ENCODE results near the gene MED15.

Gene MED15, protein sequence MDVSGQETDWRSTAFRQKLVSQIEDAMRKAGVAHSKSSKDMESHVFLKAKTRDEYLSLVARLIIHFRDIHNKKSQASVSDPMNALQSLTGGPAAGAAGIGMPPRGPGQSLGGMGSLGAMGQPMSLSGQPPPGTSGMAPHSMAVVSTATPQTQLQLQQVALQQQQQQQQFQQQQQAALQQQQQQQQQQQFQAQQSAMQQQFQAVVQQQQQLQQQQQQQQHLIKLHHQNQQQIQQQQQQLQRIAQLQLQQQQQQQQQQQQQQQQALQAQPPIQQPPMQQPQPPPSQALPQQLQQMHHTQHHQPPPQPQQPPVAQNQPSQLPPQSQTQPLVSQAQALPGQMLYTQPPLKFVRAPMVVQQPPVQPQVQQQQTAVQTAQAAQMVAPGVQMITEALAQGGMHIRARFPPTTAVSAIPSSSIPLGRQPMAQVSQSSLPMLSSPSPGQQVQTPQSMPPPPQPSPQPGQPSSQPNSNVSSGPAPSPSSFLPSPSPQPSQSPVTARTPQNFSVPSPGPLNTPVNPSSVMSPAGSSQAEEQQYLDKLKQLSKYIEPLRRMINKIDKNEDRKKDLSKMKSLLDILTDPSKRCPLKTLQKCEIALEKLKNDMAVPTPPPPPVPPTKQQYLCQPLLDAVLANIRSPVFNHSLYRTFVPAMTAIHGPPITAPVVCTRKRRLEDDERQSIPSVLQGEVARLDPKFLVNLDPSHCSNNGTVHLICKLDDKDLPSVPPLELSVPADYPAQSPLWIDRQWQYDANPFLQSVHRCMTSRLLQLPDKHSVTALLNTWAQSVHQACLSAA

DNA sequence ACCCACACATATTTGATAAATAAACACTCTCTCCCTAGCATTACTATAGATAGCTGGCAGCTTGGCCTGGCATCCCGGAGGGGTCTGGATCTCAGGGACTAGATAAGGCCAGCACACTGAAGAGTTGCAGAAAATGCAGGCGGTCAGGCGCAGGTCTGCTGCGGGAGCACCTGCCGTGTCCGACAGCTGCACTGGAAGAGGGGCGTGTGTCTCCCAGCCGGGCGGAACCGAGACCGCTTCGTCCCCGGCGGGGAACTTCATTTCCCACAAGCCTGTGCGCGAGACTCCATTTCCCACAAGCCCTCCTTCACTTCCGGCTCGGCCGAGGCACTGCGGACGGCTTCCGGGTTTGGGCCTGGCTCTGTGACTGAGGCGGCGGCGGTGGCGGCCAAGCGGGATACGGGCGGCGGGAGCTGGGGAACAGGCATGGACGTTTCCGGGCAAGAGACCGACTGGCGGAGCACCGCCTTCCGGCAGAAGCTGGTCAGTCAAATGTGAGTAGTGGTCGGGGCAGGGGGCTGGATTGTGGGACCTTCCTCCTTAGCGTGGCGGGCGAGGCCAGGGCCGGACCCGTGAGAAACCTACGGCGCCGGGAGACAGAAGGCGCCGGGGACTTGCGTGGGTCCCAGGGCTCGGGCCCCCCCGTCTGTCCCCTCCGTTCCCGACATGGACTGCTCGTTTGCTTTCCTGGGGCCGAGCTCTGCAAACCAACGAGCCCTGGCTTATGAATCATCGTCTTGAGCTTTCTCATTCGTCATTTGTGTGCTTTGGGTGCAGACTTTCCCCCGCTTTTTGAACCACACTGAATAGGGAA, at the start of gene MED15:
Gene MED15 (plus strand): TSS at position 358 of the 814 bp plus-strand sequence. CDS start 69 bp downstream, at position 427.
- Histone ChIP-seq H3K9me3 (ENCODE audit: severe bottlenecking) (no peaks in the 10 kb centered on the region), H3K4me3 (ENCODE audit: low read depth, low read length) (peak within 1 kb of the TSS; percentile 78), H3K27ac (peak within 1 kb of the TSS; percentile 87), H3K27me3 (ENCODE audit: insufficient read depth, low read depth, severe bottlenecking) (no peaks in the 10 kb centered on the region), H3K36me3 (peaks cover 20% of the 10 kb centered on the region)
- TF ChIP-seq, protein P1, sequence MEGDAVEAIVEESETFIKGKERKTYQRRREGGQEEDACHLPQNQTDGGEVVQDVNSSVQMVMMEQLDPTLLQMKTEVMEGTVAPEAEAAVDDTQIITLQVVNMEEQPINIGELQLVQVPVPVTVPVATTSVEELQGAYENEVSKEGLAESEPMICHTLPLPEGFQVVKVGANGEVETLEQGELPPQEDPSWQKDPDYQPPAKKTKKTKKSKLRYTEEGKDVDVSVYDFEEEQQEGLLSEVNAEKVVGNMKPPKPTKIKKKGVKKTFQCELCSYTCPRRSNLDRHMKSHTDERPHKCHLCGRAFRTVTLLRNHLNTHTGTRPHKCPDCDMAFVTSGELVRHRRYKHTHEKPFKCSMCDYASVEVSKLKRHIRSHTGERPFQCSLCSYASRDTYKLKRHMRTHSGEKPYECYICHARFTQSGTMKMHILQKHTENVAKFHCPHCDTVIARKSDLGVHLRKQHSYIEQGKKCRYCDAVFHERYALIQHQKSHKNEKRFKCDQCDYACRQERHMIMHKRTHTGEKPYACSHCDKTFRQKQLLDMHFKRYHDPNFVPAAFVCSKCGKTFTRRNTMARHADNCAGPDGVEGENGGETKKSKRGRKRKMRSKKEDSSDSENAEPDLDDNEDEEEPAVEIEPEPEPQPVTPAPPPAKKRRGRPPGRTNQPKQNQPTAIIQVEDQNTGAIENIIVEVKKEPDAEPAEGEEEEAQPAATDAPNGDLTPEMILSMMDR (IDR thresholded peaks at IDR 0.05; ENCODE audit: low read depth, low read length): no peak
- DNase-seq: peak; percentile 92

DNA sequence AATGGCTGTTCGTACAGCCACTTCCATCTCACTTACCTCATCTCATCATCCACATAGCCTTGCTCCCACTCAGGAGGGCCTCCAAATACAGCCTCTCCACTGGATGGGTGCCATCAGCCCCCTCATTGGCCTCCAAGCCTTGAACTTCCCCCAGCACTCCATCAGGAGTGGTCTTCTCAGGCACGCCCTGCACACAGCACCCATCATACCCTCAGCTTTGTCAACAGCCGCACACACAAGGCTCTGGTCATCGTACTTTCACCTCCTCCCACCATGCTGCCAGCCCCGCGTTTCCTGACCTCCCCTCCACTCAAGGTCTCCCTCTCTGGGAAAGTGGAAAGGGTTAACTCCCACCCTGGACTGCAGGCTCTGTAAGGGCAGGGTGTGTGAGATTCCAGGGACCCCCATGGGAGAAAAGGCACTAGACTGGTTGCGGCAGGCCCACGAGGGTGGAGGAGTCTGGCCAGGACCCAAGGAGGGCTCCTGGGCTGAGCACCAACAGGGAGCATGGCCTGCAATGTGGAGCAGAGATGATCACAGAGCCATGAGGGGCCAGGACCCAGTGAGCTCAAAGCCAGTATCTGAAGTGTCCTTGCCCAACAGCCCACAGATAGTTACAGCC, 48.8 kb upstream of the MED15 start:
- TF ChIP-seq, protein P1 (IDR thresholded peaks at IDR 0.05; ENCODE audit: low read depth, low read length): no peak
- no peaks in the 10 kb centered on the region for H3K9me3 ChIP-seq (ENCODE audit: severe bottlenecking)
- peaks cover 72% of the 10 kb centered on the region for H3K36me3 ChIP-seq
- no peaks in the 10 kb centered on the region for H3K27me3 ChIP-seq (ENCODE audit: insufficient read depth, low read depth, severe bottlenecking)
- no peak overlapping the region for H3K4me3 ChIP-seq (ENCODE audit: low read depth, low read length)
- no peak overlapping the region for H3K27ac ChIP-seq
- no peak for DNase-seq

DNA sequence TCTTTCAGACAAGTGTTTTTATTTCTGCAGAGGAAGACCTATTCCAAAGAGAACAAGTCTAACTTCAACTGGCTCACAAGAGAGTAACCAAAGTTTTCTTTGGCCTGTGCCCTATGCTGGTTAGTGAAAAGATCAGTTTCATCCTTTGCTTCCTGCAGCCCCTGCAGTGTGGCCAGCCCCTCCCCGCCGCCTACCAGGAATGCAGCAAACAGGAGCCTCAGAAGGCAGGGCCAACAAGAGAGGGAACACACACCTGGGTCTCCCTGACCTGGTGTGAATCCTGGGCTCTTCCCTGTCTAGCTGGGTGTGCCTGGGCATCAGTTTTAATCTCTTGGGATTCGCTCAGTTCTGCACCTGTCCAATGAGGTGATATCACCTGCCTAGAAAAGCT, 48.3 kb upstream of the MED15 start:
- Histone ChIP-seq H3K27ac (no peak overlapping the region), H3K9me3 (ENCODE audit: severe bottlenecking) (no peaks in the 10 kb centered on the region), H3K4me3 (ENCODE audit: low read depth, low read length) (no peak overlapping the region), H3K36me3 (peaks cover 72% of the 10 kb centered on the region), H3K27me3 (ENCODE audit: insufficient read depth, low read depth, severe bottlenecking) (no peaks in the 10 kb centered on the region)
- TF ChIP-seq, protein P1 (IDR thresholded peaks at IDR 0.05; ENCODE audit: low read depth, low read length): no peak
- no peak for DNase-seq

DNA sequence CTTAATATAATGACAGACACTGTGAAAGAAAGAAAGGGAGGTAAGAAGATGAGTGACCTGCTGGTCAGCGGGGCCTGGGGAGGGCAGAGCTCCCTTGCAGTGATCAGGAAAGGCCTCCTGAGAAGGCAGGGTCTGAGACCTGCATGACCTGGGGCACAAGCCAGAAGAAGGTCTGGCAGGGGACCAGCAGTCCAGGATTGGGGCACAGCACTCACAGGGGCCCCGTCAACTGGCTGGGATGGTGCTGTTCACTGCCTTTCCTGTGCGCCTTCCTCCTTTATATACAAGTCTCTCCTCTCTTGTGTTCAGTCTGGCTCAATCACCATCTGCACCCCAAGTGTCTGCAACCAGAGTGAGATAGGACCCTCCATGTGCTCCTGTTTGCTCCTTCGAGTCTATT, 47.5 kb upstream of the MED15 start:
- Histone ChIP-seq H3K36me3 (peaks cover 72% of the 10 kb centered on the region), H3K27me3 (ENCODE audit: insufficient read depth, low read depth, severe bottlenecking) (no peaks in the 10 kb centered on the region), H3K4me3 (ENCODE audit: low read depth, low read length) (no peak overlapping the region), H3K9me3 (ENCODE audit: severe bottlenecking) (no peaks in the 10 kb centered on the region), H3K27ac (no peak overlapping the region)
- TF ChIP-seq, protein P1 (IDR thresholded peaks at IDR 0.05; ENCODE audit: low read depth, low read length): no peak
- no peak for DNase-seq

DNA sequence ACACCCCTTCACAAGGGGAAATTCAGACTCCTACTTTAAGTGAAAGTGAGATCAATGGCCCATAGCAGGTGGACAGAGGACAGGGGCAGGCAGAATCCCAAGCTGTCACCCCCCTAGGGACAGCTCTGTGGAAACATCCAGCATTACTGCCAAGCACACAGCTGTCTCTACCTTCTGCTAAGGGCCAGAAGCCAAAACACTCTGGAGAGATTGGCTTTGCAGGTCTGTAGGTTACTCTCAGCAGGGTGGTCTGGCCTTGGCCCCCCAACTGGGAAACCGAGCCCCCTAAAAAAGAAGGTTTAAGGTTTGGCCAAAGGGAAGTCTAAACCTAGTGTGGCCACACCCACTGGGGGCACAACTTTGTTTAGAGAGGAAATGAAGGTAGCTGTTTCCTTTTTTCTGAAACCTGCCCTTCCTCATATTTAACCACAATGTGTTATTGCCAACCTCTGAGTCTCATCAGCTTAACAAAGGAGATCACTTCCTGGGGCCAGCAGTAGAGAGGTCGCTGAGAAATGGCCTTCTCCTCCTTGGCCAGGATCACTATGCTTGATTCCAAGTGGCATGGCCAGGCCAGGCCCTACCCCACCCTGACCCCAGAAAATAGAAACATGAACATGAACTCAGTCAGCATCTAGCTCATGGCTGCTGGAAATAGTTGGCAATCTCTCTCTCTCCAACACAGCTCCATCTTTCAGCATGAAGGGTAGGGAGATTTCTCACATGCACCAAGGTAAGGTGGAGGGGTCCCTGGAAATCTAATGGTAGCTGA, 43.9 kb upstream of the MED15 start:
- no peak overlapping the region for H3K27ac ChIP-seq
- no peak for DNase-seq
- TF ChIP-seq, protein P1 (IDR thresholded peaks at IDR 0.05; ENCODE audit: low read depth, low read length): no peak
- H3K4me3 ChIP-seq (ENCODE audit: low read depth, low read length): no peak overlapping the region
- no peaks in the 10 kb centered on the region for H3K27me3 ChIP-seq (ENCODE audit: insufficient read depth, low read depth, severe bottlenecking)
- H3K36me3 ChIP-seq: peaks cover 60% of the 10 kb centered on the region
- no peaks in the 10 kb centered on the region for H3K9me3 ChIP-seq (ENCODE audit: severe bottlenecking)

Measured in WERI-Rb-1 (cell line).